CD4-positive, alpha-beta T cell treated with Interleukin-17A for 4 hours (primary cell): ENCODE data around the gene AKR1B15.
A peak's percentile ranks its signal among the peaks of the same experiment; 100 is the strongest.
"Not testable (repeated sequence)": the region's sequence is repeated elsewhere in the genome, so short reads cannot be mapped to it uniquely, and the experiment has no call there.

Source experiments
- DNase-seq: peaks from one replicate; pipeline ENCODE4 v3.0.0-alpha.2; 2020; ENCODE audit warnings: mixed read lengths

Gene AKR1B15

DNA sequence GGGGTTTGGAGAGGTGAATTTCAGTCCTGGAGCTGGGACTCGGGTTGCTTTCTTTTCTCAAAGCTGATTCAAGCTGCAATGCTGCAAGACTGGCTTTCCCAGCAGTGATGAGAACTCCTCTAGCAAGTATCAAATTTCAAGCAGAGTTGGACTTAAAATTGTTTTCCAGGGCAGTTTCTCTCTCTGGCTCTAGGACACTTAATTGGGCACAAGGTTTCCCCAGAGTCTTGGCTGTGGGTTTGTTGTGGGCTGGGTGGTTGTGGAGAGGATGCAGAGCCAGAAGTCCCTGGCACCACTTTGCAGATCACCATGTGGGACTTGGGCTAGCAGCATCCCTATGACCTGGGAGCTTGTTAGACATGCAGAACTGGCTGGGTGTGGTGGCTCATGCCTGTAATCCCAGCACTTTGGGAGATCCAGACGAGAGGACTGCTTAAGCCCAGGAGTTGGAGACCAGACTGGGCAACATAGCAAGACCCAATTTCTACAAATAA lies 16.8 kb downstream of the AKR1B15 start:
- no peak for DNase-seq

DNA sequence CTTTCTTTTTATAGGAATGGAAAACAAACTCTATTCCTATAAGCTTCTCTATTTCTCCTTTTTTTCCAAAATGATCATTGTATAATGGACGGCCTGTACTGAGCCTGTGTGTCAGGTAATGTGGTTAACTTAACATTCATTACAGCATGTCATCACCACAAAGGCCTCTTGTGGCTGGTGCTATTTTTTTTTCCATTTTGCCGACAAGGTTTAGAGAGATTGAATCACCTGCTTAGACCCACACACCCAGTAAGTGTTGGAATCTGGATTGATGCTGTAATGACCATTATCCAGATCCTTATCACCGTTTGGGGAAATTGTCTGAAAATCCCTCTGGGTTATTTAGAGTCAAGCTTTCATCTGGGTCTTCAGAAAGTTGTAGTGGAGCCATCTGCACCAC lies 18.5 kb downstream of the AKR1B15 start:
- DNase-seq, result no peak

DNA sequence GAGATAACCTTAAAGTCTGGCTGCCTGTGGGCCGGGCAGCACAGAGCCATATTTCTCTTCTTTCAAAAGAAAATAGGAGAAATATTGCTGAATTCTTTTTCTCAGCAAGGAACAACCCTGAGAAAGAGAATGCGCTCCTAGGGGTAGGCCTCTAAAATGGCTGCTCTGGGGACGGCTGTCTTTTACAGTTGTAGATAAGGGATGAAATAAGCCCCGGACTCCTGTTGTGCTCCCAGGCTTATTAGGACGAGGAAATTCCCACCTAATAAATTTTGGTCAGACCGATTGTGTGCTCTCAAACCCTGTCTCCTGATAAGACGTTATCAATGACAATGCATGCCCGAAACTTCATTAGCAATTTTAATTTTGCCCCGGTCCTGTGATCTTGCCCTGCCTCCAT lies 21.1 kb downstream of the AKR1B15 start:
- not testable (repeated sequence) for DNase-seq

DNA sequence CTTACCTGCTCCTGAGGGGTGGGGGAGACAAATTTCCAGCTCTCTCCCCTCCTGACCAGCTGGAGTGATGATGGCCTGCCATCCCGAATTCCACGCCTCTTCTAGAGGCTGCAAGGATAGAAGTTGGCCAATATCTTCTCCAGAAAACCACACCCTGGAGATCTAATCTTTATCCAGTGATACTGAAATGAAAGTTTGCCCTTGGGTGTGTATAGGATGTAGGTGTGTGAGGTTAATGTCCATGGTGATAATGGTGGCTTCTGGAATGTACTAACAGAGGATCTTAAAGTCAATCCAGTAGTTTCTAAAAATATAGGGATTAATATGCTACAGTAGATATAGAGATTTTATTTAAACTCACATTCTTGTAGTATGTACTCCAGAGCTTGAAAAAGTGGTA lies 22.2 kb downstream of the AKR1B15 start:
- no peak for DNase-seq

DNA sequence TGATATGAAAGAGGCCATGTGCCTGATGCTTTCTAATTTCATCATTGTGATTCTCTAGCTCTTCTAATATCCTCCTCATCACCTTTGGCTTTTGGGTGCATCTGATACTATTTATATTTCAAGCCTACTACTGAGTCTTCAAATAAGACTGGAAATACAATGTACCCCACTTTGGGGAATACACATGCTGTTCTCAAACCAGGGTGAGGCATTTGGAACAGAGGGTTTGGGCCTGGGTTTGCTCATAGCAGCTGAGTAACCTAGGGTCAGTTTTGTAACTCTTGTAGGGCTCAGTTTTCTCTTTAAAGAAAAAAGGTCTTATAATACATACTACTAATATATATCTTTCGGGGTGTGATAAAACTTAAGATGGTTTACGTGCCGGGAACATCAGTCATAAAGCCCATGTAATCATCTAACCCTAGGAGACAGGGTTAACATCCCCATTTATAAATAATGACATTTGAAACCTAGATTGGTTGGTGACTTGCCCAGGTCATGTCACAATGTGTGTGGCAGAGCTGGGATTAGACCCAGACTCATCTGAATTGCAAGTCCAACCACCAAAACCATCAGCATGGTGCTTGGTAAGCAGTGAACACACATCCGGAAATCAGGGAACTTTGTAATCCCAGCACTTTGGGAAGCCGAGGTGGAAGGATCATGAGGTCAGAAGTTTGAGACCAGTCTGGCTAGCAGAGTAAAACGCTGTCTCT lies 23.0 kb downstream of the AKR1B15 start:
- DNase-seq, result no peak

DNA sequence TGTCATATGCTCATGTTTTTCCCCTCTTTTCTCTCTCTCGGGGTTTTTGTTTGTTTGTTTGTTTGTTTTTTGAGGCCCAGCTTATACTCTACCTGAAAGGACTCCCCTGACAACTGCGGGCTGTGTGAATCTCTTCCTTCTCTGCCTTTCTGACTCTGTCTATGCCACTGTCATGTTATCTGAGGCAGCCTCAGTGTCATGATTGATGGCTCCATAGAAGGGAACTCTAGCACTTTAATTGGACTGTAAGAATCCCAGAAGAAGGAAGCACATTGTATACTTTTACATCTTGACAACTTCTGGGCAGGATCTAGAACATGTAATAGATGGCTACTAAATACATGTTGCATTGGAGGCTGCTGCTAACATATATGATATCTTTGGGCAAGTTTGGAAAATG lies 25.4 kb downstream of the AKR1B15 start:
- no peak for DNase-seq

DNA sequence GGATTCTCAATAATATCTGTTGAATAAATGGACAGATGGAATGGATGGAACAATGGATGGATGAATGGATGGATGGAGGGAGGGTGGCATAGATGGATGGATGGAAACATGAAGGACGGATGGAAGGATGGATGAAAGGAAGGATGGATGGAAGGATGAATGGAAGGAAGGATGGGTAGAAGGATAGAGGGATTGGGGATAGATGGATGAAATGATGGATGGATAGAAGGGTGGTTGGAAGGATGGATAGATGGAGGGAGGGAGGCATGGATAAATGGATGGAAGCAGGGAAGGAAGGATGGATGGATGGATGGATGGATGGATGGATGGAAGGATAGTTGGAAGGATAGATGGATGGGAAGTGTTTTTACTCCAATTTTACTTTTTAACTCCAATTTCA lies 35.4 kb downstream of the AKR1B15 start:
- no peak for DNase-seq

DNA sequence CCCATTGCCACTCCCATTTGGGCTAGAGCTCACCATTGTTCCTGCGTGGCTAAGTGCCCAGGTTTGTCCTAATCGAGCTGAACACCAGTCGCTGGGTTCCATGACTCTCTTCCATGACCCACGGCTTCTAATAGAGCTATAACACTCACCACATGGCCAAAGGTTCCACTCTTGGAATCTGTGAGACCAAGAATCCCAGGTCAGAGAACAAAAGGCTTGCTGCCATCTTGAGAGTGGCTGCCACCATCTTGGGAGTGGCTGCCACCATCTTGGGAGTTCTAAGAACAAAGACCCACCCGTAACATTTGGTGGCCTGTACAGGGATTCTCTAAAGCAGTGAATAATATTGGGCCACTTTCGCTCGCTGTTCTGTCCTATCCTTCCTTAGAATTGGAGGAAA lies 37.0 kb downstream of the AKR1B15 start:
- DNase-seq, result no peak

DNA sequence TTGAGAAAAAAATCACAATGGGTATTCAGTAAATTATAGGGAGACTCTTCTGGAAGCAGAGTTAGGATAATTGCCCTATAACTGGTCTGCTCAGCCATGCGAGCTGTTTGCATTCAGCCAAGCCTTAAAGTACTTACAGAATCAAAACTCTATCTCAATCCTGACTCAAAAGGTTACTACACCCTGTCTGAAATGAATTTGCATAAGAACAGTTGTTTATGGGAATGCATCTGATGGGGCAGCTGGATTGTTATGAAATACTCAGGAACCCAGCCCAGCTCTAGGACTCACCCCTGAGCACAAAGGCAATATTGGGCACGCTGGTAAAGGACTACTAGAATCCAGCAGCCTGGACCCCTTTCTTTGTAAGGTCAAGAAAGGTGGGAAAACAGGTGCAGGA lies 38.8 kb downstream of the AKR1B15 start:
- no peak for DNase-seq

DNA sequence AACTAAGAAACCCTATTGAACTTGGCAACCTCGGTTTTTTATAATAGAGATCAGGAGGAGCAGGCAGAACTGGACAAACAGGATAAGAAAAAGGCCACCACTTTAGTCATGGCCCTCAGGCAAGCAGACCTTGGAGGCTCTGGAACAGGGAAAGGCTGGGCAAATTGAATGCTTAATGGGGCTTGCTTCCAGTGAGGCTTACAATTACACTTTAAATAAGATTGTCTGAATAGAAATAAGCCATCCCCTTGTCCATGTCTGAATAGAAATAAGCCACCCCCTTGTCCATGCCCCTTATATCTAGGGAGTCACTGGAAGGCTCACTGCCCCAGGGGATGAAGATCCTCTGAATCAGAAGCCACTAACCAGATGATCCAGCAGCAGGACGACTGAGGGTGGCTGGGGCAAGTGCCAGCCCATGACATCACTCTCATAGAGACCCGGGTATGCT lies 40.6 kb downstream of the AKR1B15 start:
- DNase-seq, result no peak

DNA sequence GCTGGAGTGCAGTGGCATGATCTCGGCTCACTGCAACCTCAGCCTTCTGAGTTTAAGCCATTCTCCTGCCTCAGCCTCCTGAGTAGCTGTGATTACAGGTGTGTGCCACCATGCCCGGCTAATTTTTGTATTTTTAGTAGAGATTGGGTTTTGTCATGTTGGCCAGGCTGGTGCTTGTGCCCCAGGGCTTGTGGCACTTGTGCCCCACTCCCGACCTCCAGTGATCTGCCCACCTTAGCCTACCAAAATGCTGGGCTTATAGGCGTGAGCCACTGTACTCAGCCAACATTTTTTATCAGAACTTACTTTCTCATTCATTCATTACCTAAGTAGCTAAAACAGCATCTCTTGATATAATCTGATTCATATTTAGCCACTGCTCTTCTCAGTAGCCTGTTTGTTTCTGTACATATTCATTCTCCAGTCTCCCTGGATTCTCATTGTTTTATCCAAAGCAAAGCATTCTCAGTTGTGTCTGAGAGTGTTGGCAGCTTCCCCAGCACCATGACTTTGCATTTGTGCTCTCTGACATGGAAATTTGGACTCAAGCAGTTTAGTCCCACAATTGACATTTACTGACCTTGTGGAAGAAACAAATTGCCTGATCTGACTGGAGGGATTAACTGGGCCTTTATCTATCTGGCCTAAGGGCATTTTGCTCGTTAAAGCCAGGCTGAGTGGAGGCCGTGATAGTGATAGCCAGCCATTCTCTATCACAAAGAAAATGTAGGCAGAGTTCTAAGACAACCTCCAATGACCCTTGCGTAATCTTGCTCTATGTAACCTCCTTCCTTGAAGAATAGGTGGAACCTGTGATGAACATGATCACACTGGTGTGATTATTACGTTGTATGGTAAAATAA lies 44.9 kb downstream of the AKR1B15 start:
- DNase-seq, result no peak

DNA sequence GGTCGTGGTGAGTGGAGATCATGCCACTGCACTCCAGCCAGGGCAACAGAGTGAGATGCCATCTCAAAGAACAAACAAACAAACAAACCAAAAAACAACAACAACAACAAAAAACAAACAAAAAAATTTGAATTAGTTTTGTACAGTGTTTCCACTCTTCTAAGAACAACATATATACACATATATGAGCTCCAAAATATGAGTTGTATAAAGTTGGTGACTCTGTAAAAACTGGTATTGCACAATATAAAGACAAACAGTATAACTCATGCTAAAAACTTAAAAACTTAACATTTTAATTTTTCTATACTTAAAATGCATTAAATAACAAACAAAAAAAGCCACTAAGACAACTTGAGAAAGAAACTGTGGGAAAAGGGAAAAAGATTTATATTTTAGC lies 46.0 kb downstream of the AKR1B15 start:
- DNase-seq, result no peak

DNA sequence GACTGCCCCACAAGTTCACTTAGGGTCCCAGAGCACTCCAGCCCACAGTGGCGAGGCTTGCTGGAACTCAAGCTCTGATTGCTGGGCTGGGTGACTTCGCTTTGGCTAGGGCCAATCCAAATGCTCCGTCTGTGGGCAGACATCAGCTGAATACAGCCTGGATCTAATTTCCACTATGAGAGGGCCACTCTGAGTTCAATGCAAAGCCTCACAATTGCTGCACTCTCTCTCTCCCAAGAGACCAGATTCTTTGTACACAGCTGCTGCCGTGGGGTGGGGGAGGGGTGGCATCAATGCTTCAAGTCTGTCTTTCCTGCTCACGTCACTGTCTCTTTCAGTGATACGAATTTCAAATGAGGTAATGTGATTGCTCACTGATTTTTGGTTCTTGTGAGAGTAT lies 50.5 kb downstream of the AKR1B15 start:
- no peak for DNase-seq

DNA sequence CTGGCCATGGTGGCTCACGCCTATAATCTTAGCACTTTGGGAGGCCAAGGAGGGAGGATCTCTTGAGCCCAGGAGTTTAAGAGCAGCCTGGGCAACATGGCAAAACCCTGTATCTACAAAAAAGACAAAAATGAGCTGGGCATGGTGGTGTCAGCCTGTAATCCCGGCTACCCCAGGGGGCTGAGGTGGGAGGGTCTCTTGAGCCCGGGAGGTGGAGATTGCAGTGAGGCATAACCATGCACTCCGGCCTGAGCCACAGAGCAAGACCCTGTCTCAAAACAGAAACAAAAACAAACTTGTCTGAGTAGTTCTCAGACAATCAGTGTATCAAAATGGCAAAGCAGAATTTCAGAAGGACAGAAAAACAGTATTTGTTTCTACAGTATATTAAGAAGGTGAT lies 52.5 kb downstream of the AKR1B15 start:
- no peak for DNase-seq

DNA sequence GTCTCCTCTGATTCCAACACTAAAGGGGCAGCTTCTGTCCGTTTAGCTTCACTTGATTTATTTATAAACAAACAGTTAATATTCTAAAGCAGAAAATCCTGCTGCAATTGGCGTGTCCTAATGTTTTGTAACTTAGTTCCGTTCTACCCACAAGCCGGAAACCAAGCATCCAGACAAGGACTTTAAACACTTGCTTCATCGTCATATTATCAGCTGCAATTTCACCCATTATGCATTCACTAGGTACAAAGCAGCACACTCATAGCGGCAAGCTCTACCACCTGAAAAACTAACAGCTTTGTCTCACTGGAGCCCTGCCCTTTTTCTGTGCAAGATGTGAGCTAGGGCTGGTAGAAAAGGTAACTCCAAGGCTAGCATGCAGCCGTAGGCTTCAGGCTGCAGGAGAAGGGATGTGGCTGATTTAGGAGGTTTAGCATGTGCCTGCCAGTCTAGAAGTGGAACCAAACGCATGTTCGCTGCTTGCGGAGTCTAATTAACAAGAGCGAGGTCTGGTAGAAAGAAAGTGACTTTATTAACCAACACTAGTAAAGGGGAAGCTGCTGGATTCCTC lies 54.1 kb downstream of the AKR1B15 start:
- no peak for DNase-seq

DNA sequence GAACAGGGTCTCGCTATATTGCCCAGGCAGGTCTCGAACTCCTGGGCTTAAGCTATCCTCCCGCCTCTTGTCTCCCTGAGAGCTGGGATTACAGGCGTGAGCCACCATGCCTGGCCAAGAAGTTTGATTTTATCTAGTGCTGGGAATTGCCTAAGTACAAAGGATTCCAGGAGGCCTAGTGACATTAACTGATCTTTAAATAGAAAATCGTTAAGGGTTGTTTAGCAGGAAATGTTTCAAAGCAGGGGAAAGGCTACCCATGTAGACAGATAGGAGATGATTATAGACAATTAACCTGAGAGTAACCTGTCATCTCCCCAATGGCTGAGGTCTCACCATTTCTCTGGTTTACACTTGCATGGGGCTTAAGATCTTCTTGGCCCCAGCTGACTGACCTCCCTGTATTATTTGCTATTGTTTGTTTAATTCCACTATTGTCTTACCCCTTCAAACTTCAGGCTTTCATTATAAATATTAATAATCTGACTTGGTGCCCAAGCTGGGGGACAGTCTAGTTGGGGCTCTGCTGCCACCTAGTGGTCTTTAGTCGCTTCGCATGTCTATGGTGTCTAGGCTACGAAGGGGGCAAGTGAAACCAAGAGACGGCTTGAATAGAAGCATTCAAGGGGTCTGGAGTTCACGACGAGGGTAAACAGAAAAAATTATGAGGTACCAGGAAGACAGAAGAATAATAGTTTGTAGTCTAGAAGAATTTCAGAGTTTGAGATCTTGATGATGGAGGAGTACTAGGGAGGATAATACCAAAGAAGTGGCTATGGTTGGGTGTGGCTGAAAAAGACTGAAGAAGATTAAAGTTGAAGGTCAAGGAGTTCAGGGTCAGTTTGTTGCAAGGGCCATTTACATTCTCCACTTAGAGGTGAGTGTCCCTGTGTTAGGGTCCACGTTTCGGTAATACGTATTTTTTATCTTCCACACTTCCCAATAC lies 57.3 kb downstream of the AKR1B15 start:
- peak; percentile 71 for DNase-seq

DNA sequence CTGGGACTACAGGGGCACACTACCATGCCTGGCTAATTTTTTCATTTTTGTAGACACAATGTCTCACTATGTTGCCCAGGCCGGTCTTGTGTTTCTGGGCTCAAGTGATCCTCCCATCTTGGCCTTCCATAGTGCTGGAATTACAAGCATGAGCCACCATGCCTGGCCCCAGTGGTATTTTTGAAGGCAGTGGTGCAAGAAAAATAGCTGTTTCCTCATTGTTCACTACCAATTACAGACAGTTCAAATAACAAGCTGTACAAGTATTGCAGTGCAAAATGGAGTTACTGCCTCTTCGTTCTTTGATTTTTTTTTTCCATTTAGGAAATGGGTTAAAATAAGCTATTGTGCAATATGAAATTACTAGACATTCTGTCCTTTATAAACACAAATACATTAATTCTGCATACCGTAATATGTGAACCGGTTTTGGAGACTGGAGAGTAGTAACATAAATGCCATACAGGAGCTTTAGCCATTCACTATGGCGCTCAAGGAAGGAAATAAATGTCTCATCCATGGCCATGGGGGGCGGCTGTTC lies 62.8 kb downstream of the AKR1B15 start:
- DNase-seq, result no peak

DNA sequence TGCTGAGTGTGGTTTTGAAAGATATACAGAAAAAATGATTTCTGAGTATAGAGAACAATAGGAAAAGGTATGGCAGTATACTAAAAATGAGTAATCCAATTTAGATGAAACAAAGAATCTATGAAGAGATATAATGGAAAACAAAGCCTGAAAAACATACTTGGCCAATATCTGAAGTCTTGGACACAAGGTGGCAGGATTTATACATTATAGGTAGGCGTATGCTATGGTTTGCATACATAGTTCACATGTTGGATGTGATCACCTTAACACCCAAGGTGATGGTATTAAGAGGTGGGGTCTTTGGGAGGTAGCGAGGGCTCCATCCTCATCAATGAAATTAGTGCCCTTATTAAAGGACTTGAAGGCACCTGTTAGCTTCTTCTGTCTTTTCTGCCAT lies 63.3 kb downstream of the AKR1B15 start:
- no peak for DNase-seq

DNA sequence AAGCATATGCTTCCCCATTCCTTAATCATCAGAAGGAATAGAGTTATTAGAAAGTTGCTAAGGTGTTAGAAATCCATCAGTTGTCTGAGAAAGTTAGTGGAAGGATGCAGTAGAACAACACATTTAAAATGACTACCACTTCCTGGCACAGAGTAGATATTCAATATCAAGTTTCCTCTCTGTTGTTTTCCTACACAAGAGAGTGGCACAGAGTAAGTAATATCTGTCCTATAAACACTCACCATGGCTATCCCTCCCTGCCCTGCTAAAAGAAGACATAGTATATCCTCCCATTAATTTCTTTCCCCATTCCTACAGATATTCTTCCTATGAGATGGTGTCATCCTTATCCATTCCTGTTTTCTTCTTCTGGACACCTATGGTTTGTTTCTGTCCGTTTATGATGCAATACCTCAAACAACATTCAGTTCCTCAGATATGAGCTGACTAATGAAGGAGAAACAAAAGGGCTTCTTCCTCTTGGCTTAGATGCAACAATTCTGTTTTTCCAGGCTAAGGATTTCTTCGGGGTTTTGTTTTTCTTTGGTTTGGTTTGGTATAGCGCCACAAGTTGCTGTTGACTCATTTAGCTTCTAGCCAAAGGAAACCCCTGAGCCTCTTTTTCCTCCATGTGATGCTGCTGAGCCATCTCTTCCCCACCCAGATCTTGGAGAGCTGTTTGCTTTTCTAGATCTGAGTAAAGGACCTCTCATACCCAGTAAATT lies 64.9 kb downstream of the AKR1B15 start:
- no peak for DNase-seq

DNA sequence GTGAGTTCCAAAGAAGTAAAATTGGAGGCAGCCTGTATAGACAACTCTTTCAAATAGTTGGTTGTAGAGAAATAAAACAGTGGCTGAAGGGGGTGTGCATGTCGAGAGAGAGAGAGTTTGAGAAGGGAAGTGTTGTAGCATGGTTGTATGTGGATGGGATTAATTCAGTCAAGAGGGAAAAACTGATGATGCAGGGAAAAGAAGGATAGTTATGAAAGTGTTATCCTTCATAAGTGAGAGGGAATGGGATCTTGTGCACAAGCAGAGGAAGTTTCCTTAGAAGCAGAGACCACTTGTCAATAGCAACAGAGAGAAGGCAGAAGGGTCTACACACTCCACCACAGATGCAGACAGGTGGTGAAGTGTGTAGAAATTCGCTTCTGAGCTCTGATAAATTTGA lies 67.7 kb downstream of the AKR1B15 start:
- no peak for DNase-seq

DNA sequence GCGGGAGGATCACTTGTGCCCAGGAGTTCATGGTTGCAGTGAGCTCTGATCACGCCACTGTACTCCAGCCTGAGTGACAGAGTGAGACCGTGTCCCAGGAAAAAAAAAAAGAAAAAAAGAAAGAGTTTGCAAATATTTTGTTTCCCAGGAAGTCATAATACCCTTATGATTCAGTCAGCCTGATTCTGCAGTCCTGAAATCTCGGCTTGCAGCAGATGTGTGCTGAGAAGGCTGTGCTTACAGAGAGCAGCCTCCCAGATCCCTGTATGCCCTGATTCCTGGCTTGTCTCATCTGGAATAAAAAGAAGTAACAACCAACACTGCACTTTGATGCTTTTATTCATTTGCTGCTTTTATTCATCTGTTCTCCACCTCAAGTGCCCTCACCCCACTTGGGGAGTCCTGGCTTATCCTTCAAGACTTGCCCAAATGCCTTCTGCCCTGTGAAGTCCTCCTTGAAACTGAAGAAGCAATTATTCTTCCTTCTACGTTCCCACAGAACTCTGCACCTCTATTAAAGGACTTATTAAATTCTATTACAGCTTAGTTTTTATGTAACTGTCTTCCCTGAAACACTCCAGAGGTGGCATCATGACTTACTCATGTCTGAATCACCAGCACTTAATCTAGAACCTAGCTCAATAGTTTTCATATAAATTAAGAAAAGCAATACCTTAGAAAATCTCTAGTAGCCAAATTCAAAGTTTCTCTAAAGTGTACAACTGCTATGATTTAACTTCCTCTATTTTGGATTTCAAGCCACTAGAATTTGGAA lies 70.0 kb downstream of the AKR1B15 start:
- no peak for DNase-seq
